Measurements from ENCODE around the gene BAIAP2.
"Not testable (repeated sequence)": the region's sequence is repeated elsewhere in the genome, so short reads cannot be mapped to it uniquely, and the experiment has no call there.

The BAIAP2 gene

DNA sequence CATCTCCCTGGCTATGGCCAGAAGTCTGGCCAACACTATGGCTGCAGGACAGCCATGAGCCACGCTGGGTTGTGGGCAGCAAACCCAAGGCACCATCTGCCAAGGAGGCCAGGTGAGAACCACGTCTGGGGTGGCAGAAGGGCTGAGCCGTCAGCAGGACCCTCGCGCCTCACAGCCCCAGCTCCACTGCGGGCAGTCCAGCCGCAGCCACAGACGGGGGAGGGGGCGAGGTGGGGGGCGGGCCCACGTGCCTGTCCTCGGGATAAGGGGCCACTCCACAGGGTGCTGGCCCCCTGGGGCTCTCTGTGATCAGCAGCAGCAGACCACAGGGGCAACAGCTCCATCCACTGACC lies 6.5 kb upstream of the BAIAP2 start:
- in situ Hi-C loops (cut with HindIII; ENCODE audit: low pct_ligation_motif_present, low sequenced_read_pairs): no loop called here
- TF ChIP-seq, protein P1, sequence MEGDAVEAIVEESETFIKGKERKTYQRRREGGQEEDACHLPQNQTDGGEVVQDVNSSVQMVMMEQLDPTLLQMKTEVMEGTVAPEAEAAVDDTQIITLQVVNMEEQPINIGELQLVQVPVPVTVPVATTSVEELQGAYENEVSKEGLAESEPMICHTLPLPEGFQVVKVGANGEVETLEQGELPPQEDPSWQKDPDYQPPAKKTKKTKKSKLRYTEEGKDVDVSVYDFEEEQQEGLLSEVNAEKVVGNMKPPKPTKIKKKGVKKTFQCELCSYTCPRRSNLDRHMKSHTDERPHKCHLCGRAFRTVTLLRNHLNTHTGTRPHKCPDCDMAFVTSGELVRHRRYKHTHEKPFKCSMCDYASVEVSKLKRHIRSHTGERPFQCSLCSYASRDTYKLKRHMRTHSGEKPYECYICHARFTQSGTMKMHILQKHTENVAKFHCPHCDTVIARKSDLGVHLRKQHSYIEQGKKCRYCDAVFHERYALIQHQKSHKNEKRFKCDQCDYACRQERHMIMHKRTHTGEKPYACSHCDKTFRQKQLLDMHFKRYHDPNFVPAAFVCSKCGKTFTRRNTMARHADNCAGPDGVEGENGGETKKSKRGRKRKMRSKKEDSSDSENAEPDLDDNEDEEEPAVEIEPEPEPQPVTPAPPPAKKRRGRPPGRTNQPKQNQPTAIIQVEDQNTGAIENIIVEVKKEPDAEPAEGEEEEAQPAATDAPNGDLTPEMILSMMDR (IDR thresholded peaks at IDR 0.05; ENCODE audit: low read depth, low read length, missing control alignments): no peak
- Histone ChIP-seq H3K27me3 (replicated peaks) (peaks cover 22% of the 10 kb centered on the region), H3K4me3 (ENCODE audit: low read depth, low read length) (no peak overlapping the region), H3K27ac (no peak overlapping the region), H3K36me3 (replicated peaks) (no peaks in the 10 kb centered on the region)
- no peak for DNase-seq

DNA sequence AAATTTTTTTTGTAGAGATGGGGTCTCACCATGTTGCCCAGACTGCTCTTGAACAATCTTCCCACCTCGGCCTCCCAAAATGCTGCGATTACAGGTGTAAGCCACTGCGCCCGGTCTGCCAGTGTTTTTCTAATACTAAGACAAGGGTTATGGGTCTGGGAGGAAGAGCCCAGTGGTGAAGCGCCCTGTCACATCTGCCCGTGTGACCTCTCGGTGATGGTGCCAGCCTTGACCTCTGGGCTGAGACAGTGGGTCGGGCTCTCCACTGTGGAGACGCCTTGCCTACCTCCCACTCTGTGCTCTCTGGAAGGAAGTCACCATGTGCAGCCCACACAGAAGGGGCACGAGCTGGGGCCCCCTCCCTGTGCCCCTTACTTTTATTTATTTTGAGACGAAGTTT lies 5.1 kb upstream of the BAIAP2 start:
- no peaks in the 10 kb centered on the region for H3K36me3 ChIP-seq (replicated peaks)
- no peak for DNase-seq
- TF ChIP-seq, protein P1 (IDR thresholded peaks at IDR 0.05; ENCODE audit: low read depth, low read length, missing control alignments): no peak
- in situ Hi-C loops (cut with HindIII; ENCODE audit: low pct_ligation_motif_present, low sequenced_read_pairs): no loop called here
- no peak overlapping the region for H3K4me3 ChIP-seq (ENCODE audit: low read depth, low read length)
- H3K27me3 ChIP-seq (replicated peaks): peaks cover 22% of the 10 kb centered on the region
- H3K27ac ChIP-seq: no peak overlapping the region

DNA sequence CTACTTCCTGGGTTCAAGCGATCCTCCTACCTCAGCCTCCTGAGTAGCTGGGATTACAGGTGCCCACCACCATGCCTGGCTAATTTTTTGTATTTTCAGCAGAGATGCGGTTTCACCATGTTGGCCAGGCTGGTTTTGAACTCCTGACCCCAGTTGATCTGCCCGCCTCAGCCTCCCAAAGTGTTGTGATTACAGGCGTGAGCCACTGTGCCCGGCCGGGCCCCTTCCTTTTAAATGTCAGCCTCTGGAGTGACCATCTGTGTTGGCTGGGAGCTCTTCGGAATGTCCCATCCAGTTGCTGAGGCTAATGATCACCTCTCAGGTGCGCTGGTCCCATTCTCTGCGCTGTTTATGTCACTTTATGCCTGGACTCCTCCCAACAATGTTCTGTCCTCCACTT lies 4.6 kb upstream of the BAIAP2 start:
- in situ Hi-C loops (cut with HindIII; ENCODE audit: low pct_ligation_motif_present, low sequenced_read_pairs); DNase-seq; H3K27ac ChIP-seq; H3K4me3 ChIP-seq (ENCODE audit: low read depth, low read length); H3K36me3 ChIP-seq (replicated peaks): not testable (repeated sequence)
- peaks cover 22% of the 10 kb centered on the region for H3K27me3 ChIP-seq (replicated peaks)

DNA sequence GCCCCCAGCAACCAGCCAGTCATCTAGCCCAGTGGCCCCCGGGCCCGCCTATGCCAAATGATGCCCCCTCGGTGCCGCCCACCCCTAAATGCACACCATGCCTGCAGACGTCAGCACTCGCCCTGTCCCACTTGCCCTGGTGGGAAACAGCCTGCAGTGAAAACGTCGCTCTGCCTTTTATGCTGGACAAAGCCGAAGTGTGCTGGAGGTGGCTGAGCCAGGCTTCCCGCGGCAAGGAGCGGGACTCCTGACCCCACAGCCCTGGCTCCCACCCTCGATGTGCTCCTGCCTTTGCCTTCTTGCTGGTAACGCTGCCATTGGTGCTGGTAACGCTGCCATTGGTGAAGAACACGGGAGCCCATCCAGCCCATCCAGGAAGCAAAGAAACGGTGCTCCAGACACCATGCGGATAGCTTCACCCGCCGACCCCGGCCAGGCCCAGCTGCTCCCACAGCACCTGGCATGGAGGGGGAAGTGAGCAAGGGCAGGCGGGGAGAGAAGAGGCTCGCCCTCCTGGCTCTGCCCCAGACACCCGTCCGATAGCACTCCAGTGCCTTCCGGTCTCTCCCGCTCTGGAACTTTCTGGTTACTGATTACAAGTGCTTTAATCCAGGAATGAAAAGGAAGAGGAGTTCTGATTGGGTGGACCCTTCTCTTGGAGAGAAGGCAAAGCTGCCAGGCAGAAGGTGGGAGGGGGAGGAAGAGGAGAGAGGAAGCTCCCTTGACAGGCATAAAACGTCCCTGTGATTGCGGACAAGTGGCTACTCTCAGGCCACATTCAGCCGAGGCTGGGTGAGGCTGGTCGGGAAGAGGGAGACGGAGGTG lies 4.0 kb upstream of the BAIAP2 start:
- Histone ChIP-seq H3K36me3 (replicated peaks) (no peaks in the 10 kb centered on the region), H3K4me3 (ENCODE audit: low read depth, low read length) (no peak overlapping the region), H3K27me3 (replicated peaks) (peaks cover 21% of the 10 kb centered on the region), H3K27ac (no peak overlapping the region)
- in situ Hi-C loops (cut with HindIII; ENCODE audit: low pct_ligation_motif_present, low sequenced_read_pairs): no loop called here
- DNase-seq: no peak
- TF ChIP-seq, protein P1 (IDR thresholded peaks at IDR 0.05; ENCODE audit: low read depth, low read length, missing control alignments): no peak

DNA sequence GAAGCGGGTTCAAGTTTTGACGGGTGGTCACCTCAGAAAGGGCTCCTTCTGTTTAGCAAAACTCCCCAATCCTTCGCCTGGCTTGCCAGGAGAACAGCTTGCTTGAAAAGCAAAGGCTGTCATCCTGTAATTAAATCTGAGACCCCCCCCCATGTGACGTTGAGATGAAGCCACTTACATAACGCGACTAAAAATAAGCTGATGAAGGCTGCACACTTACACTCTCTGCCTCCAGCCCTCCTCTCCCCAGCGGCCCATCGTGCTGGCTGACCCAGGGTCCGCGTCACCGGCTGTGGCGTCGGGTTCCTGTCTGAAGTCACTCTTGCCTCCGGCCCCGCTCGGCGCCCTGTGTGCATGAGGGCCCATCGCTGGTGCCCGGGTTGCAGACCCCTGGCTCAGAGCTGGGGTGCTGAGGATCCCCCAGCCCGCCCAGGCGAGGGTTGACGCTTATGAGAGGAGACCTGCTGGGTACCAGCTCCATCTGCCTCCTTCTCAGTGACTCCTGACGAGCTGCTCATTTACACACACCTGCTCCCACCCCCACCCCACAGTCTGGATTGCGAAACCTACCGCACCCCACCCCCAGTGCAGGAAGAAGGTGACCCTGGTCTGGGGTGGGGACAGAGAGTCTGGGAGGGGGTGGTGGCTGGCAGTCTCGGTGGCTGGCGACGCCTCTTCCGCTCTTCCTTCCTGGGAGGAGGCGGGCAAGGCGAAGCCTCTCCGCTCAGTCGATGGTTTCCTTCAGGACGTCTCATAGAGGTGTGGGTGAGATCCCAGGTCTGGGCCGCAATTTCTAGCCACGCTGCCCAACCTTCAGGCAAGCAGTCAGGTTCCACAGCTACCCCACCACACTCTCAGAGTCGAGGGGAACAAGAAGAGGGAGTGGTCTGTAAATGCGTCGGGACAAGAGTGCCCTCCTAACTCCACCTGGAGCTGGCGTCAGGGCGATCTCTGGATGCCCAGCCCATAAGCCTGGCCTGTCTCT lies 3.1 kb upstream of the BAIAP2 start:
- Histone ChIP-seq H3K36me3 (replicated peaks) (no peaks in the 10 kb centered on the region), H3K4me3 (ENCODE audit: low read depth, low read length) (no peak overlapping the region), H3K27ac (no peak overlapping the region), H3K27me3 (replicated peaks) (peaks cover 12% of the 10 kb centered on the region)
- in situ Hi-C loops (cut with HindIII; ENCODE audit: low pct_ligation_motif_present, low sequenced_read_pairs): no loop called here
- no peak for DNase-seq
- TF ChIP-seq, protein P1 (IDR thresholded peaks at IDR 0.05; ENCODE audit: low read depth, low read length, missing control alignments): no peak

Data from brain microvascular endothelial cell (primary cell).